HG02610 (cell line): Measurements from ENCODE around the gene DKK3.

Source experiments
- ATAC-seq: cut with Tn5 transposase; IDR thresholded peaks from one replicate; pipeline ENCODE4 v1.9.1; 2021; ENCODE audit warnings: mild to moderate bottlenecking, moderate library complexity; ENCODE audit not compliant: unreplicated experiment

Gene DKK3

GRCh38 chr11:11948242-11948947, 60.0 kb downstream of the DKK3 start:
- no peak for ATAC-seq

- no peak for ATAC-seq
Measured at GRCh38 chr11:11947825-11948224, 60.6 kb downstream of the DKK3 start.

GRCh38 chr11:11946878-11947277, 61.5 kb downstream of the DKK3 start:
- no peak for ATAC-seq

GRCh38 chr11:11946180-11946579, 62.2 kb downstream of the DKK3 start:
- no peak for ATAC-seq

DNA sequence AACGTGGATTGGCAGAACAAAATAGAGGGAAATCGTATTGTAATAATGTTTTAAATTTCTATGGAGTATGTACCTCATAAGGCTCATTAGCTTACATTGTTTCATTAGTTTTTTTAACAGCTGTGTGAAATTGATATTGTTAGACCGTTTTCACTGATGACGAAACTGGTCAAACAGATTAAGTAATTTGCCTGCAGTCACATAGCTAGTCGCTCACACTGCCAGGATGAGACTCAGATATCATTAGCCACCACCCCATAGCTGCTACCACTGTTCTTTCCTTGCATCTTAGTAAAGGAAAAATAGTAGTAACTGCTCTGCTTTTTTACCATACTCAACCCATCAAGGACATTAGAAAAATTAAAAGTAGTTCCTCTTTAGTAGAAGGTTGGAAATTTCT, 64.0 kb downstream of the DKK3 start:
- ATAC-seq = no peak

DNA sequence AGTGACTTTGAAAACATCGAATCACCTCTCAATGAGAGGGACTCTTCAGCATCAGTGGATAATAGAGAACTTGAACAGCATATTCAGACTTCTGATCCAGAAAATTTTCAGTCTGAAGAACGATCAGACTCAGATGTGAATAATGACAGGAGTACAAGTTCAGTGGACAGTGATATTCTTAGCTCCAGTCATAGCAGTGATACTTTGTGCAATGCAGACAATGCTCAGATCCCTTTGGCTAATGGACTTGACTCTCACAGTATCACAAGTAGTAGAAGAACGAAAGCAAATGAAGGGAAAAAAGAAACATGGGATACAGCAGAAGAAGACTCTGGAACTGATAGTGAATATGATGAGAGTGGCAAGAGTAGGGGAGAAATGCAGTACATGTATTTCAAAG, 65.8 kb downstream of the DKK3 start:
- no peak for ATAC-seq

DNA sequence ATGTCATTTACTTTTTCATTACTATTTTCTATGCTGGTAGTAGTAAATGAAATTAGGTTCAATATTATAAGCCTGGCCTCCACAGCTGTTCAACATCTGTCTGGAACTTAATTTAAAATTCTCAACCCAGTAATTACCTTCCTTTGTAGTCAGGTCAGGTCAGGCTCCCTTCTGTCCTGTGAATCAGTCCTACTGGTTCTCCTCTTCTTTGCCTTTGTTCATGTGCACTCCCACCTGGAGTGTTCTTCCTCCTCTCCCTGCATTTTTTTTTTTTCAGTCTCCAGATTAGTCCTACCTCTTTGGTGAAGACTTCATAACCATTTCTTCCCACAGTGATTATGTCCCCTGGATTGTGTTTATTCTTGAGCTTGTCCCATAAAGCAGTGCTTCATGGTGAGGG, 67.9 kb downstream of the DKK3 start:
- ATAC-seq = no peak

DNA sequence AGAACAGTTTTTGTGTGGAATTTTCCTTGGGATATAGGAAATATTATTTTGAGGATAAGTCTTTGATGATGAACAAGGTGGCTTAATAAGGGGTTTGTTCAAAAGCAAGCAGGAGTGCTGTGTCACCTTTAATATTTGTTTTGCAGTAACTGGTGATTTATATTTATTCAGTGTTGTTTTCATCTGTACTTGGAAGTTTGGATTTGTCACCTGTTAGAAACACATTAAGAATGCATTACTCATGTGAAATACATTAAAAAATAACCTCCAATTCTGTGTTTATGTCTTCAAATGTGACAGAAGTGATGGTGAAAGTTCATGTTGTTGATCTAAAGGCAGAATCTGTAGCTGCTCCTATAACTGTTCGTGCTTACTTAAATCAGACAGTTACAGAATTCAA, 70.5 kb downstream of the DKK3 start:
- no peak for ATAC-seq

- ATAC-seq = no peak
Measured at GRCh38 chr11:11937433-11937832, 71.0 kb downstream of the DKK3 start.

DNA sequence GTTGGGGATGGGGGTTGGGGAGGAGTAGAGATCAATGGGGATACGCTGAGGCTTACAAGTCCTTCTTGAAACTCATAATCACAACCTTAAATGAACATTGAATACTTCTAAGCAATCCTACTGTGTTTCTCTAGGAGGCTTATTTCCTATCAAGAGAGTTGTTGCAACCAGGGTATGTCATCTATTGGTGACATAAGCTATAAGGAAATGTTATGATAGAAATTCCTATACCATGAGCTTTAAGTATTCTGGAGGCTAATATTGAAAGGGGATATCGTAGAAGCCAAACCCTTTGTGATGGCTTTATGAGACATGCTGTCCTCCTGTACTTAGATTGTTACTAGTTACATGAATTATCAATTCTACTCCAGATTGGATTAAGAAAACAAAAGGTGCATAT, 72.9 kb downstream of the DKK3 start:
- ATAC-seq = no peak

DNA sequence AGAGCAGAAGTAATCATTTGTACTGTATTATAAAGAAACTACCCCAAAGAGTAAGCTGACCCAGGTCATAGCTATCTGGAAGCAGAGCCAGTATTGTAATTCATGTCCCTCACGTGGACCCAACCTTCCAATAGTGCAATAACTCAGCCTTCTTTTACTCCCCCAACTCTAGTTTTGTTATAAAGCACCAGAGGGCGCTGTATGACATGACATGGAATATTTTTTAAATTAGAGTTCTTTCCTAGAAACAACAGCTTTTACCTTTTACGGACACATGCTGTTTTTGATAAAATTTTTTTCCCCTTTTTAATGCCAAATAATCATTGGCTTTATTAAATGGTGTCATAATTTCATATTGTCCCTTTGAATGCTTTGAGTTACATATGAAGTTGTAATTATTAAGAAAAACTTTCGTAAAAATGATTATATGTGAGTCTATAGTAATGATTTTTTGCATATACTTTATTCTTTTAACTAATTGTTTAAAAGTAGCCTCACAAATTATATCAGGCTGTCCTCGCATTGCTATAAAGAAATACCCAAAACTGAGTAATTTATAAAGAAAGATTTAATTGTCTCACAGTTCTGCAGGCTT, 76.9 kb downstream of the DKK3 start:
- no peak for ATAC-seq

DNA sequence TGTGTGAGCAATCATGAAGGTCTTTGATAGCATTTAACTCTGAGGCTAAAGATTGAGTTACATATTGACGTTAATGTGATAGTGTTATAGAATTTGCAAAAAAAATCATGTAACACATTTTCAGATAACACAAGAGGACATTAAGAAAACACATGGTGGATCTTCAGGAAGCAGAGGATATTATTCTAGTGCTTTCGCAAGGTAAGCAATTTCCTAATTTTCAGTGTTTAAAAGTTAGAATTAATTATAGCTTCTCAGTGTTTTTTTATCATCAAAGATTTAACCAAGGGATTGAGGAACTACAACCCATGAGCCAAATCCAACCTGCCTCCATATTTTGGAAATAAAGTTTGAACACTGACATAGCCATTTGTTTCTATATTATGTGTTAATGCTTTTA, 78.5 kb downstream of the DKK3 start:
- ATAC-seq = no peak

DNA sequence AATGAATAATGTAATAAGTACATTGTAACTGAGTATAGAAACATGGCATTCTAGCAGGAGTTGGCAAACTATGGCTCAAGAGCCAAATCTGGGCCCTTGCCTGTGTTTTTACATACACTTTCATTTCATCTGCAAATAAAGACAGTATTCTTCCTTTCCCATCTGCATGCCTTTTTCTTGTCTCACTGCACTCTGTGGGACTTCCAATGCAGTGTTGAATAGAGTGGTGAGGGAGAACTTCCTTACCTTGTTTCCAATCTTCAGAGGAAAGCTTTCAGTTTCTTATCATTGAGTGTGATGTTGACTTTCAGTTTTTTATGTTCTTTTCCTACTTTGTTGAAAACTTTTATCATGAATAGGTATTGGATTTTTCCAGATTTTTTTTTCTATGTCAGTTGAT, 84.6 kb downstream of the DKK3 start:
- no peak for ATAC-seq

- no peak for ATAC-seq
Measured at GRCh38 chr11:11916981-11917399, 91.4 kb downstream of the DKK3 start.

DNA sequence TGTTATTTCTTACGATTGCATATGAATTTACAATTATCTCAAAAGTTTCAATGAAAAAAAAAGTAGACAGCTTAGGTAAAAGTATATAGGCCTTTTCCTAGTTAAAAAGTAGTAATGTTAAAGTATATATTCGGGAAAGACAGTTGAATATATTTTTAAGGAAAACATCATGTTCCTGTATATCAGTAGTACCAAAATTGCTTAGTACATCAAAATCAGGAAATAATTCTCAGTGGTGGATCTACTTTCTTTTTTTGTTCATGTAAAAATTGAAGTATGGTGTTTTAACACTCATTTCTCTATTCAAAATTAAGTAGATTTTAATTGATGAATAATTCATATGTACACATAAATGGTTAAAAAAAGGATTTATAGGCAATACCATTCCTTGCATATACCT, 92.8 kb downstream of the DKK3 start:
- no peak for ATAC-seq

DNA sequence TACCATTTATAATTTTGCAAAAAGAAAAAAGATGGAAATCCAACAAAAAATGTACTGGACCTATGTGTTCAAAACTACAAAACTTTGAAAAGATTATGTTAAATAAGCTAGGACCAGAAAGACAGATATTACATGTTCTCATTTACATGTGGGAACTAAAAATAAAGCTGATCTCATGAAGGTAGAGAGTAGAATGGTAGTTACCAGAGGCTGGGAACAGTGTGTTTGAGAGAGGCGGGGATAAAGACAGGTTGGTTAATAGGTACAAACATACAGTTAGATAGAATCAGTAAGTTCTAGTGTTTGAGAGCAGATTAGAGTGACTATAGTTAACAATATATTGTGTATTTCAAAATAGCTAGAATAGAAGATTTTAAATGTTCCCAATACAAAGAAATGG, 95.0 kb downstream of the DKK3 start:
- no peak for ATAC-seq
